ENCODE measurements around the gene PIP4K2A. TPM values are rescaled to one million over a fixed set of nuclear protein-coding genes. Genes with fewer than 3 reads are reported as not detected.

The PIP4K2A gene
- total RNA-seq, 2 experiments from 2014 or later = 161 to 163 TPM

GRCh38 chr10:22491931-22492615 lies 222.3 kb downstream of the PIP4K2A start:
- ChIA-PET CTCF (interaction anchor here (0.6 to 1.4 kb wide), 4 partner anchors 10 to 189 kb away, joined by 3 read pairs; no protein-coding TSS in a partner anchor), POLR2A (no interaction called here)
- H3K27me3 Mint-ChIP-seq = peaks cover 18% of the 10 kb centered on the region
- peak overlapping the region; percentile 27 for H3K27ac Mint-ChIP-seq
- no peak overlapping the region for H3K4me3 Mint-ChIP-seq
- H3K4me1 Mint-ChIP-seq = peaks cover 23% of the 10 kb centered on the region
- peak; percentile 67 for DNase-seq
- H3K36me3 Mint-ChIP-seq (ENCODE audit: low read depth) = peaks cover 3% of the 10 kb centered on the region
- H3K9me3 Mint-ChIP-seq = peaks cover 2% of the 10 kb centered on the region

GRCh38 chr10:22491480-22491879 lies 222.9 kb downstream of the PIP4K2A start:
- Mint-ChIP-seq H3K27ac (no peak overlapping the region), H3K36me3 (ENCODE audit: low read depth) (peaks cover 3% of the 10 kb centered on the region), H3K4me1 (peaks cover 23% of the 10 kb centered on the region), H3K9me3 (peaks cover 2% of the 10 kb centered on the region), H3K27me3 (peaks cover 20% of the 10 kb centered on the region), H3K4me3 (no peak overlapping the region)
- DNase-seq = no peak
- CTCF ChIA-PET = interaction anchor here (0.6 to 1.2 kb wide), 5 partner anchors 10 to 231 kb away, joined by 3 to 4 read pairs (median 3); no protein-coding TSS in a partner anchor
- POLR2A ChIA-PET = no interaction called here

- H3K36me3 Mint-ChIP-seq (ENCODE audit: low read depth) = peaks cover 3% of the 10 kb centered on the region
- ChIA-PET POLR2A (no interaction called here), CTCF (interaction anchor here (1.0 kb wide), 1 partner anchor 11 kb away, joined by 4 read pairs; no protein-coding TSS in a partner anchor)
- no peak for DNase-seq
- H3K4me3 Mint-ChIP-seq = no peak overlapping the region
- peaks cover 18% of the 10 kb centered on the region for H3K27me3 Mint-ChIP-seq
- peaks cover 2% of the 10 kb centered on the region for H3K9me3 Mint-ChIP-seq
- H3K27ac Mint-ChIP-seq = no peak overlapping the region
- peaks cover 24% of the 10 kb centered on the region for H3K4me1 Mint-ChIP-seq
These were observed 224.4 kb downstream of the PIP4K2A start for GRCh38 chr10:22489975-22490374.

GRCh38 chr10:22489467-22489866 lies 224.9 kb downstream of the PIP4K2A start:
- Mint-ChIP-seq H3K27ac (no peak overlapping the region), H3K9me3 (peaks cover 2% of the 10 kb centered on the region), H3K27me3 (peaks cover 16% of the 10 kb centered on the region), H3K36me3 (ENCODE audit: low read depth) (peaks cover 3% of the 10 kb centered on the region), H3K4me1 (peaks cover 24% of the 10 kb centered on the region), H3K4me3 (no peak overlapping the region)
- DNase-seq = no peak
- ChIA-PET CTCF (no interaction called here), POLR2A (no interaction called here)

GRCh38 chr10:22486431-22486830 lies 227.9 kb downstream of the PIP4K2A start:
- no peak overlapping the region for H3K4me3 Mint-ChIP-seq
- H3K36me3 Mint-ChIP-seq (ENCODE audit: low read depth) = peaks cover 3% of the 10 kb centered on the region
- no peak overlapping the region for H3K27ac Mint-ChIP-seq
- CTCF ChIA-PET = interaction anchor here (1.0 to 1.2 kb wide), 2 partner anchors 16 to 503 kb away, joined by 3 read pairs; no protein-coding TSS in a partner anchor
- H3K9me3 Mint-ChIP-seq = peaks cover under 1% of the 10 kb centered on the region
- H3K4me1 Mint-ChIP-seq = peaks cover 25% of the 10 kb centered on the region
- H3K27me3 Mint-ChIP-seq = peaks cover 11% of the 10 kb centered on the region
- POLR2A ChIA-PET = no interaction called here
- no peak for DNase-seq

Other genes starting within 250 kb of the PIP4K2A start
- gene ARMC3, start 213.5 kb upstream of the PIP4K2A start, total RNA-seq = not detected

Measured in activated CD4-positive, alpha-beta T cell treated with anti-CD3 and anti-CD28 coated beads, Interleukin-2, amount 10 ng/mL, durations not matched to agents 7 days and 5 days (primary cell).